A549 (cell line): Measurements from ENCODE around the gene SMIM43.

Experiments
- BHLHE40 ChIP-seq: IDR thresholded peaks from 2 replicates; pipeline ENCODE4 v1.6.1; 2012; ENCODE audit warnings: low read depth, low read length, inconsistent platforms
- CBX8 ChIP-seq: fragments of 200-600 bp; sonication (generic); IDR thresholded peaks from 2 replicates; pipeline ENCODE4 v1.6.1; 2016
- CTCF ChIP-seq: fragments of >200 bp; sonication (Bioruptor Twin); formaldehyde crosslinking; IDR thresholded peaks from 3 replicates; pipeline ENCODE4 v1.5.1; 2016
- EHMT2 ChIP-seq: fragments of 200-600 bp; sonication (generic); IDR thresholded peaks from 2 replicates; pipeline ENCODE4 v1.6.1; 2016; ENCODE audit warnings: antibody characterized with exemption, low read depth, mild to moderate bottlenecking, moderate library complexity
- EP300 ChIP-seq, 2 experiments: fragments of >200 bp; sonication (Bioruptor Twin); formaldehyde crosslinking; IDR thresholded peaks; 2 replicates in 1 of 2; 3 replicates in 1 of 2; pipeline ENCODE4 v1.6.1; 2016 to 2017
- FOSL2 ChIP-seq, 2 experiments: fragments of 450-650 bp in 1 of 2; fragments of >200 bp in 1 of 2; sonication (Bioruptor Twin) in 1 of 2; formaldehyde crosslinking; IDR thresholded peaks; 2 replicates each; pipeline versions ENCODE4 v1.5.0 to v1.6.1; 2016 to 2020; ENCODE audit warnings: mild to moderate bottlenecking in 1 of 2, moderate library complexity in 1 of 2
- HDAC2 ChIP-seq: fragments of 200-600 bp; sonication (generic); IDR thresholded peaks from 2 replicates; pipeline ENCODE4 v1.6.1; 2016
- JUNB ChIP-seq: fragments of >200 bp; sonication (Bioruptor Twin); formaldehyde crosslinking; IDR thresholded peaks from 2 replicates; pipeline ENCODE4 v1.6.1; 2016
- MAFK ChIP-seq: fragments of 450-650 bp; IDR thresholded peaks from 2 replicates; pipeline ENCODE4 v1.6.1; 2014; ENCODE audit not compliant: partially characterized antibody
- MYC ChIP-seq: IDR thresholded peaks from 2 replicates; pipeline ENCODE4 v1.6.1; 2012; ENCODE audit warnings: mild to moderate bottlenecking, inconsistent platforms, low read length, improper control_type of control experiment, borderline replicate concordance
- NR3C1 ChIP-seq: fragments of >200 bp; sonication (Bioruptor Twin); formaldehyde crosslinking; IDR thresholded peaks from 3 replicates; pipeline ENCODE4 v1.6.1; 2017
- POLR2A ChIP-seq: IDR thresholded peaks from 2 replicates; pipeline ENCODE4 v1.6.1; 2012; ENCODE audit warnings: mild to moderate bottlenecking, low read length
- REST ChIP-seq: fragments of 200-600 bp; sonication (generic); IDR thresholded peaks from 2 replicates; pipeline ENCODE4 v1.6.1; 2016; ENCODE audit warnings: antibody characterized with exemption, mild to moderate bottlenecking, moderate library complexity
- RNF2 ChIP-seq: fragments of 200-600 bp; sonication (generic); IDR thresholded peaks from 2 replicates; pipeline ENCODE4 v1.6.1; 2016; ENCODE audit warnings: low read depth, mild to moderate bottlenecking, antibody characterized with exemption, moderate library complexity, borderline replicate concordance

GRCh38 chr4:121760205-121760604 is 4.8 kb downstream of the SMIM43 start:
- TF ChIP-seq MYC, result no peak
- TF ChIP-seq POLR2A, result no peak
- no peak for TF ChIP-seq HDAC2
- no peak for TF ChIP-seq CTCF
- no peak for TF ChIP-seq RNF2
- no peak for TF ChIP-seq BHLHE40
- no peak for TF ChIP-seq REST
- no peak for TF ChIP-seq MAFK
- no peak for TF ChIP-seq FOSL2 (IDR thresholded peaks at IDR 0.05)
- TF ChIP-seq FOSL2 (CRISPR knock-in tag; IDR thresholded peaks at IDR 0.05), result no peak
- TF ChIP-seq NR3C1, result no peak
- no peak for TF ChIP-seq JUNB
- no peak for TF ChIP-seq EP300 (IDR thresholded peaks at IDR 0.05)
- TF ChIP-seq EHMT2, result no peak
- TF ChIP-seq CBX8, result no peak
